ENCODE measurements around the gene SLC5A6.

The SLC5A6 gene

DNA sequence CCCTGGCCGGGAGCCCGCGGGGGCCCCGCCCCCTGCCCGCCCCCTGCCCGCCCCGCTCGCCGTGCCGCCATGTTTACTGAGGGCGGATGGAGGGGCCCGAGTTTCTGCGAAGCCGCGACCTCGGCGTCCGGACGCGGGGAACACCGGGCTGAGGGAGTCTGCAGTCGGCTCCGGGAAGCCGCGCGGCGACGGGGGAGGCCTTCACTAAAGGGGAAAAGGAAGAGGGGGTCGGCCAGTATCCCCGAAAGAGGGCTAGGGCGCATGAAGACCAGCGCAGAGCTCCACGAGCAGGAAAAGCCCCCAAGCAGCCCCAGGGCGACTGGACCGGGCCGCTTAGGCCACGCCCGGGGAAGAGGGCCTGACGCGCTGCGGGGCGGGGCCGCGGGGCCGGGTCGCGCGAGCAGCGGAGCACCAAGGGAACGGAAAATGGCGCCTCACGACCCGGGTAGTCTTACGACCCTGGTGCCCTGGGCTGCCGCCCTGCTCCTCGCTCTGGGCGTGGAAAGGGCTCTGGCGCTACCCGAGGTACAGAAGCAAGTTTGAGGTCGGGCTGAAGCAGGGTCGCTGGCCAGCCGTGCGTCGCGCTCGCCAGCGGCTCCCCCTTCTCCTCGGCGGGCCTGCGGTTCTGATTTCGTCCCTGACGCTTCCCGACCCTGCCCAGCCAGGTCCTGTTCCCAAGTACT lies at the start of gene SLC5A6, which contains the start of gene ATRAID:
Gene SLC5A6 (minus strand): TSS at position 326 of the 683 bp plus-strand sequence. CDS start 4,618 bp downstream, outside the sequence.
Gene ATRAID (plus strand): TSS at position 99 of the 683 bp plus-strand sequence. CDS start 328 bp downstream, at position 427.
- peak; percentile 36 to 97 (median 88) for DNase-seq

DNA sequence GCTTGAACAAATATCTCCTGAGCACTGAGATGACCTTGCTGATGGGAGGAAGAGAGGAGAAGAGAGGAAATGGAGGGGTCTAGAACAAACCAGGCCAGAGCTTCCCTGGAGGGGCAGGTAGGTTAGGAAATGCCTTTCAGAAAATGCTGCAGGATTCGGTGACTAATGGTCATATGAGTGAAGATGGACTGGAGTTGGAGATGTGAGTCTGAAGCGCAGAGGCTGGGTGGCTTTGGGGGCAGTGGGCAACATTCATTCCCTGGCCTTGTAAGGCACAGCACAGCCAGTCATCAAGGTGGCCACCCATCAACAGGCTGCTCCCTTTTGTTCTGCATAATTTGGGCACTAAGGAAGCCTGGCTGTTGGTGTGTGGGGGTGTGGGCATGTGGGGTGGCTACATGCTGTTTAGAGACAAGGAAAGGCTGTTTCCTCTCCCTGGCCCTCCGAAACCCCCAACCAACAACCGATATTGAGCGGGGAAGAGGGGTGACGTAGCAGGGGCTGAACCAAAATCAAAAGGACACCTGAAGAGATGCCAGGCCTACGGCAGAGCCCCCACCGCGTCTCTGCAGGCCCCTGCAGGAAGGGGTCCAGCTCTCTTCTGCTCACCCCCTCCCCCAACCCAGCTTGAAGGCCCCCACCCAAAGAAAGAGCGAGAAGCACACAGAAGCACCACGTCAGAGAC lies 49.3 kb upstream of the SLC5A6 start:
- peak in 1 of 58 donors; percentile 4 for DNase-seq

DNA sequence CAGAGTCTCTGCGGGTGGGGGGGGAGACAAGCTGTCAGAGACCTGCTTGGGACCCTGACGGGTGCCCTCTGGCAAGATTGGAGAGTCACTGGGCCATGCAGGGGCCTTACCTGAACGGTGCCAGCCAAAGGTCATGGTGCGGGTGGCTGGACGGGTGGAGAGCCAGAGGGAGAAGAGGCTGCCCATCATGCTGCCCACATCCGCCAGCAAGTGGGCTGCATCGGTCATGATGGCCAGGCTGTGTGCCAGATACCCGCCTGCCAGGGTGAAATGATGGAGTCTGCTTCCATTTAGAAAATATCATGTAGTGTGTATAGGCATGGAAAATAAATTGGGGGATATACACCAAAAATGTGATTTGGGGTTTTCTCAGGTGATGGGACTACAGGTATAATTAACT lies 46.0 kb upstream of the SLC5A6 start:
- no peak for DNase-seq

DNA sequence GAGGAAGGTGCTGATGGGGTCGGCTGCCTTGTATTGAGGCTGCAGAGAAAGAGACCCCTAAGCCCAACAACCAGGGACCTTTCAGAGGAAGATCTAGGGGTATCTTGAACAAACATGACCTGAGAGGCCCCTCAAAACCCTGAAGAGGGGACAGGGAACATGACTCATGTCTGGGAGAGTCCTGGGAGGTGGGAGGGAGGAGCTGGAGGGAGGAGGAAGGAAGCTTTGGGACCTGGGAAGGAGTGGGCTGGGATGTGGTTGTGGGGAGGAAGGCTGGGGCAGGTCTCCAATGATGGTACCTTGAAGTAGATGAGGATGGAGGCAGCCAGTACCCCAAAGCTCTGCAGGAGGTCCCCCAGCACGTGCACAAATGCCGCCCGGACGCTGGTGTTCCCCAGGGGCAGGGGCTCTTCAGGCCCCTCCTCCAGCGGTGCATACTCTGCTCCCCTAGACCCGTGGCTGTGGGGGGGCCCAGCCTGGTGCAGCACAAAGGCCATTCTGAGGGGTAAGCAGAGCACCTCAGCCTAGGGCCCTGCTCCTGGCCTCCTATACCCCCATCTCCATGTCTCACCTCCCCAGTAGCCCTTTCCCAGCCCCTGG lies 44.9 kb upstream of the SLC5A6 start:
- DNase-seq: no peak

DNA sequence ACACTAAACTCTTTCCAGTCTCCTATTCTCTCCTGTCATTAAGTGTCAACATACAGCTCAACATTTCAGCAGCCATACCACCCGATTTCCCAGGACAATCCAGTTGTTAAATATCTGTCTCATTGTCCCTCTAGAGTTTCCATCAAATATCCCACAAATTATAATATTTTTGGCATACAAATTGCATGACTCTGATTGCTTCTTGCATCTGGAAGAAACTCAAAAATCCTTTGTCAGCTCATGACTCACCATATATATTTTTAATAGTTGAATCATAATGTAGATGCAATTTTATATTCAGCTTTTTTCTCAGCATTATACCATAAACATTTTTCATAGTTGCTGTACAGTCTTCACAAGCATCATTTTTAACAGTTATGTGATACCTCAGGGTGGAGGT lies 43.6 kb upstream of the SLC5A6 start:
- DNase-seq: no peak

DNA sequence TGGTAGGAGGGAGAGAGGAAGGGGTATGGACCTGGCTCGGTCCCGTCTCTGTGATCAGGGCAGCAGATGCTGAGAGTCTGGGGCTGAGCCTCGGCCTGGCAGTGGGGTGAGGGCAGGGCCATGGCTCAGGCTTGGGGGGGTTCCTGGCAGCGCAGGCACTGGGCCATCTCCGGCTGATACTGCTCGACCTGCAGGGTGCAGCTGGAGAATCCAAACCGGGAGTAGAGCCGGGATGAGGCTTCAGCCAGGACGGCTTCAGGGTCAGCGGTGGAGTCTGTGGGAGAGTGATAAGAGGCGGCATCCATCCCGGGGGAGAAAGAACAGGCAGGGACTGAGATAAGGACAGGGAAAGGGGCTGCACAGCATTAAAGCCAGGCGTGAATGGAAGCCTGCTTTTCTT lies 43.1 kb upstream of the SLC5A6 start:
- DNase-seq: no peak

DNA sequence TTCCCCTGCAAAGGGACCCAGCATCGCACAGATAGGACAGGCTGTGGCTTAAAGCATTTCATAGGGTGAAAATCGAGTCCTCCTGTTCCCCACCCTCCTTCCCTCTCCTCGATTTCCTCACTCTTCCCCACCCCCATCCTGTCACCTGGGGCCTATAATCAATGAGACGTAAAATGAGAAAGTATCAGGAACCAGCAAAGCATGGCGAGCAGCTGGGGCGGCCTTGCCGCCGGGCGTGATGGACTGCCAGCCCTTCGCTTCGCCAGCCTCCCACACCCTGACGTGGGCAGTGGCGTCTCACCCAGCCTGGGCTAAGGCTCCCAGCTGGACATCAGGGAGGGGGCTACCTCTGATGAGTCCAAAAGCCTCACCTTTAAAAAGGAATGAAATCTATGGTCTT lies 39.7 kb upstream of the SLC5A6 start:
- DNase-seq: no peak

DNA sequence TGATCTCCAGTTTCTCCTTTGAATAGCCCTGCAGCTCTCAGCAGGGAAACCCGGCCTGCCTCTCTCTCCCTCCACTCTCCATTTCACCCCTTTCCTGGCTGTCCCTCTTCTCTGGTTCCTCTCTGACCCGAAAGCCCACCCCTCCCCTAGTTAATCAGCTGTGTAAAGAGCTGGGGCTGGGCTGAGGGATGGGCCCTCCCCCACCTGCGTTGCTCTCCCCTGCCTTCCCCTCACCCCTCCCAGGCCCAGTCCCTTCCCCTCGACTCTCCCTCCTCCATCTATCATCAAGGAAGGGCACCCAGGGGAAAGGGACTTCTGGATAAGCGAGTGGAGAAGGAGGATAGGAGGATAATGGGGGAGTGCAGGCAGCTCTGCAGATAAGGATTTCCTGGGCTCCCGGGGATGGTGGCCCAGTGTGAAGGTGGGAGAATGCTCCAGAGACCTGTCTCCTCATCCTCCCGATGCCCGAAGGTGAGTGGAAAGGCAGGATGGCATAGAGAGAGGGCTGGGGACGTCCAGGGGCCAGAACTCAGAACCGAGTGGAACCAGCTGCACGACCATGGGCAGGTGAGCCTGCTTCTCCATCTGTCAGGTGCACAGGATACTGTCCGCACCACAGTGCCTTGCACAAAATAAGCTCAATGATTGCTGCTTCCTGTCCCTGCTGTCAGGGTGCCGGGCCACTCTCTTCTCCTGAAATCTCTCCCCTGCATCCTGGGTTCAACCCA lies 38.7 kb upstream of the SLC5A6 start:
- no peak for DNase-seq

DNA sequence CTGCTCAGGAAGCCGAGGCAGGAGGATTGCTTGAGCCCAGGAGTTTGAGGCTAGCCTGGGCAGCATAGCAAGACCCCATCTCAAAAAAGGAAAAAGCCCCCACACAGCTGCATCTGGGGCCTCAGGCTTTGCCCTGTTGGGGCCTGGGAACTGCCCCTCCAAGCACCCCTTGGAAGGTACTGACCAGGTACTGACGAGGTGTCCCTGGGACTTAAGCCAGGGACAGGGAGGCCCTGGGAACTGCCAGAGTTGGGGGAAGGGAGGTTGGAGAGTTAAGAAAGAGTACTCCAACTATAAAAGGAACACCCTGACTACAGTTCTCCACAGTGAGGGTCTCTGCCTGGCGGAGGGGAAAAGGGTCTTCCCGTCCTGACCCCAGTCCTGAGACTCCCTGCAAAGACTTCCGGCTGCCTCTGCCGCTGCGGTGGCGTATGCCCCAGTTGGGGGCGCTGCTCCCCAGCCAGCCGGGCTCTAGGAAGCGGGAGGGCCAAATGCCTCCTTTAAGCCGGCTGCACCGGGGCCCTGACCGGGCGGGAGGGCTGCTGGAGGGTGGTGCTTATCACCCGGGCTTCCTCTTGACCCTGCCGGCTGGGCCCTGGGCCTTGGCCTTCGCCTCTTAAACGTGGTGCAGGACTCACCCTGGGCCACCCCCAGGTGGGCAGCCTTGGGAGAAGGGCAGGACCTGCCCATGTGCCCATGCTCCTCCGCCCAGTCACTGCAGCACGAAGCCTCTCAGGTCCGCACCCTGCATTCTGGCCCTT lies 38.0 kb upstream of the SLC5A6 start:
- DNase-seq: peak in 12 of 58 donors; percentile 3 to 32 (median 9)

DNA sequence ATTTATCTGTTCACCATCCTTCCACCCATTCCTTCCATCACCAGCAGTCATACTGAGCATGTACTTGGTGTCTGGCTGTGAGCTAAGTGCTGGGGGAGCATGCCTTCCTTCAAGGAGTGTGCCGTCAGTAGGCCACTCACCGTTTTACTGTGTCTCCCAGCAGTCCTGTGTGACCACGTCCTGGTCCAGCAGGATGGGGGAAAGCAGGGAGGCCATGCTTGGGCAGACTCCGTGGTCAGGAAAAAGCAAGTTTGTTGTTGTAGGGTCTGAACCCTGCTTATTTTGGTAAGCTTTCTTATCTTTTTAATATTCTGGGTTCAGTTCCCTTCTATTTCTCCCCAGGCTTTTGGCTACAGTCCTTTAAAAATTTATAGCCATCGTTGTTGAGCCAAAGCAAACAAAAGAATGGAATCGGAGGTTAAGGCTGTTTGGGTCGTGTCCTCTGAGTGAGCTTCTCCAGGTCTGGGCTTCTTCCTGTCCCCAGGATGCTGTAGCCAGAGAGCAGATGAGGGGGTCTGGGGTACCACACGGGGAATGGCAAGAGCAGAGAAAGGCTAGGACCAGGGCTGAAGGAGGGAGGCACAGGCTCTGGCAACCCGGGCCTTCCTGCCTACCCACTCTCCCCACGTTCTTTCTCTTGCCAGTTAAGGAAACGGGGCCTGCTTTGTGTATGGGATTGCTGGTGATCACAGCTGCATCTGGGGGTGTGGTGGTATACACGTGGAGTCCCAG lies 37.3 kb upstream of the SLC5A6 start:
- DNase-seq: no peak

DNA sequence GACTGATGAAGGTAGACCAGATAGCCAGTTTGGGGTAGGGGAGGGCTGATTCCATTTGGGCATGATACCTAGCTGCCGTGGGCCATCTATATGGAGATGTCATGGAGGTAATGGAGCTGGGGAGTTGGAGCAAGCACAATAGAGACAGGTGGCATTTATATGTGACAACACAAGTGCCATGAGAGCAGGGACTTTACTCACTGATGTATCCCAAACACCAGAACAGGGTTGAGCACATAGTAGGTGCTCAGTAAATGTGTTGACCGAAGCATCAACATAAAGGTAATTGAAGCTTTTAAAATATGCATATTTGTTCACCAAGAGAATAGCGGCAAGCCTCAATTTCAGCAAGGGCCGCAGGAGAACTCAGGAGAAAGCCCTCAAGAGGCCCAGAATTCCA lies 35.8 kb upstream of the SLC5A6 start:
- no peak for DNase-seq

DNA sequence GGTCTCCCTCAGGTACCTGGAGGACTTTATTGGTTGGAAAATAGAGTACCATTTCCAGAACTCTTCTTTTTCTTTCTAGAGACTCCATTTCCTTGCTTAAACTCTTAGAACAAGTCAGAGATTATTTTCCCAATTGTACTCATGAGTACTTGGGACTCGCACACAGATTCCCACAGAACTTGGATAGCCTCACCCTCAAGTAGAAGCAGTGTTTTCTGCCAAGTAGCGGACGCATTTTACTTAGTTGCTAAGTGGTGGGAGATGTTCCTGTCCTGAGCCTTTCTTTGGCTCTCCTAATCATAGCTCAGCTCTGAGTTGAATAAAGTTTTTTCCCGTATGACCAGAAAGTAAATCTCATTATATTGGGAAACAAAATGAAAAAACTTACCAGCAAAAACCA lies 33.6 kb upstream of the SLC5A6 start:
- no peak for DNase-seq

DNA sequence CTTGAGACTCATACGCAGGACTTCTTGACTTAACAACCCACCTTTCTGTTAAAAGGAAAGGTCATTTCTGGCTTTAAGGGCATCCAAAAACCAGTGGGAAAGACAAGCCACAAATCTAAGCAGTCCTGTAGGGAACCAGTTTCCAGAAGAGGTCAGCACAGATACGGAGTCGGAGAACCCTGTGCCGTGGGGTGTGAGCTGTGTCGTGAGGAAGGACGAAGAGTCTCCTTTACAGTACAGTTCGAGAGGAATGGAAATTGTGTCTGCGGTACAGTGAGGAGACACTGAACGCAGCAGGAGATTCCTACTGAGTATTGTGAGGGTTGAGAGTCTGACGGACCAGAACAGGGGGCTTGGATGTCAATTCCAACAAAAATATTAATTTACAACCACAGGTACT lies 33.0 kb upstream of the SLC5A6 start:
- no peak for DNase-seq

DNA sequence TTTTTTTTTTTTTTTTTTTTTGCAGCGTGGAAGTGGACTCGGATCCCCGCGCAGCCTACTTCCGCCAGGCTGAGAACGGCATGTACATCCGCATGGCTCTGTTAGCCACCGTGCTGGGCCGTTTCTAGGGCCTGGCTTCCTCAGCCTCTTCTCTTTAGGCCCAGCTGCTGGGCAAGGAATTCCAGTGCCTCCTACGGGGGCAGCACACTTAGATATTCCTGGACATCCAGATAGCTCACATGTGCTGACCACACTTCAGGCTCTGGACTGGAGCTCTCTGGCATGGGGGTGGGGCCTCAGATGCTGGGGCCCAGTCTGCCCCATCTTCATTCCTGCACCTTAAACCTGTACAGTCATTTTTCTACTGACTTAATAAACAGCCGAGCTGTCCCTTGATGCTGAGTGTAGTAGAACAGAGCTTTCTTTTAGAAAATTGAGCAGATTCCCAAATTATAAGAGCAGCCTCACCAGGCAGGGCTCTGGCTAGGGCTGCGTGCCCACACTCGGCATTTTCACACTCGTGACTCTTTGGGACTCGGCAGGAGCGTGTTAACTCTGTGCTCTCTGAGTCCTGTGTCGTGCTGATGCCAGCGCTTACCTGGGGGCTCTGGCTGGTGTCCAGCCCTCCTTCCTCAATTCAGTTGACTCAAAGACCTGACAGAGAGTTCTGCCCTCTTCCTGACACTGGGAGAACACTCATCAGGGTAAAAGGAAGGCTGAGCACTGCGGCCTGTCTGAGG lies 31.5 kb upstream of the SLC5A6 start:
- no peak for DNase-seq

DNA sequence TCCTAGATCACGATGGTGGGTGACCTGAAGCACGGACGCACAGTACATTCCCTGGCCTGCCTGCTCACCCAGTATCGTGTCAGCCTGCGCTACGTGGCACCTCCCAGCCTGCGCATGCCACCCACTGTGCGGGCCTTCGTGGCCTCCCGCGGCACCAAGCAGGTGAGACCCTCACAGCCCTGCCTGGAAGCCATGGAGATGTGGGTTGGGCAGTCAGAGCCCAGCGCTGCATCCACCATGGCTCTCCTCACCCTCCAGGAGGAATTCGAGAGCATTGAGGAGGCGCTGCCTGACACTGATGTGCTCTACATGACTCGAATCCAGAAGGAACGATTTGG lies 30.5 kb upstream of the SLC5A6 start:
- DNase-seq: no peak

DNA sequence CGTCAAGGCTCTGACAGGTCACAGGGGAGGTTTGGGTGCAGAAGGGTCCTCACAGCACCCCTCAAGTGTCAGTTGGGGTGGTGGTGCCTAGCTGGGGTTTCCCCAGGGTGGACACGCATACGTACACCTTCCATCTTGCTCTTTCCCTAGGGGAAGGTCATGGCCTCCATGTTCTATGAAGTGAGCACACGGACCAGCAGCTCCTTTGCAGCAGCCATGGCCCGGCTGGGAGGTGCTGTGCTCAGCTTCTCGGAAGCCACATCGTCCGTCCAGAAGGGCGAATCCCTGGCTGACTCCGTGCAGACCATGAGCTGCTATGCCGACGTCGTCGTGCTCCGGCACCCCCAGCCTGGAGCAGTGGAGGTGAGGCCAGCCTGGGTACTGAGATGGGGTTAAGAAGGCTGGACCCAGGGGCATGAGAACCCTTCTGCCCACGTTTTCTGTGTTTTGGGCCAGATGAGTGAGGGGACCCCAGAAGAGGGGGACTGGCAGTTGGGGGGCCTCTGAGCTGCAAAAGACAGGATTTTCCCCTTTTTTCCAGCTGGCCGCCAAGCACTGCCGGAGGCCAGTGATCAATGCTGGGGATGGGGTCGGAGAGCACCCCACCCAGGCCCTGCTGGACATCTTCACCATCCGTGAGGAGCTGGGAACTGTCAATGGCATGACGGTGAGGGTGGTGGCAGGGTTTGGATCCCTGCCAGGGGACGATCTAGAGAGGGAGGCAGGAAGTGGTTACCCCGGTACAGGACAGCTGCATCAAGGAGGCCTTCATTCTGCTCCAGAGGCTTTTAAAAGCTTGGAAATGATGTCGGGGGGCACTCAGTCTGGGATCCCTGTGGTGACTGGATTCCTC lies 29.9 kb upstream of the SLC5A6 start:
- DNase-seq: no peak

DNA sequence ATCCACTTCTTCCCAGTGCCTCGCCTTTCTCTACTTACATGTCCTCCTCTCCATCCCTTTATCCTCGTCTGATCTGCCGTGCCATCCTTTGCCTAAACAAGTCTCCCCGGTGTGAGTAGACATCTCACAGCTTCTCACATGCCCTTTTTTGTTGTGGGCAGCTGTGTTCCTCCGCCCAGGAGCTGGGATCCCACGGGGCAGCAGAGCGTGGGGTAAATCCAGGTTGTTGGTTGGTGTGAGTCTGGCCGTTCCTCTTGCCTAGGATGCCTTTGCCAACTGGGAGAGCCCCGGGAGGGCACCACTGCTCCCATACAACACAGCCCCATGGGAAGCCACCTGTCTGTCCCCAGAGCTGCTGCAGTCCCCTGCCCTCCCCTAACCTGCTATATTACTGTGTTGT lies 28.3 kb upstream of the SLC5A6 start:
- DNase-seq: no peak

DNA sequence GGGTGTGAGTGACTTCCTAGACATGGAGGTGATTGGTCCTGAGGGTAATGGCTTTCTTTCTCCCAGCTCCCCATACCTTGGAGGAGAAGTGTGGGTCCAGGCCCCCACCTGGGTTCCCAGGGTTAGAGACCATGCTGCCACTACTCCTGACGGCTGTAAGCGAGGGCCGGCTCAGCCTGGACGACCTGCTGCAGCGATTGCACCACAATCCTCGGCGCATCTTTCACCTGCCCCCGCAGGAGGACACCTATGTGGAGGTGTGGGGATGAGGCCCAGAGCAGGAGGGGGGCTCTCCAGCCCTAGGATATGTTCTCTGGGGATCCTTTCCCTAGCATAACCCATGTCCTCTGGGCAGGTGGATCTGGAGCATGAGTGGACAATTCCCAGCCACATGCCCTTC lies 26.9 kb upstream of the SLC5A6 start:
- no peak for DNase-seq

Measured in anterior cingulate cortex (tissue), 58 donors.